Activated naive CD8-positive, alpha-beta T cell treated with anti-CD3 and anti-CD28 coated beads, Interleukin-2, amount 50 U/mL, for 24 hours (primary cell): ENCODE results near the gene DHX29.
A peak's percentile ranks its signal among the peaks of the same experiment; 100 is the strongest.

Experiments
- ATAC-seq: fragments of 150-1000 bp; cut with Tn5 transposase; one replicate; pipeline ENCODE4 v1.10.0; 2021
- DNase-seq: peaks from one replicate; pipeline ENCODE4 v3.0.0; 2021
- H3K27ac Mint-ChIP-seq: one replicate; pipeline ENCODE4 v1.8.0; 2021; ENCODE audit warnings: mild to moderate bottlenecking, mixed read lengths
- H3K27me3 Mint-ChIP-seq: one replicate; pipeline ENCODE4 v1.8.0; 2021; ENCODE audit warnings: mixed read lengths
- H3K36me3 Mint-ChIP-seq: one replicate; pipeline ENCODE4 v1.8.0; 2021; ENCODE audit warnings: low read depth, mixed read lengths
- H3K4me1 Mint-ChIP-seq: one replicate; pipeline ENCODE4 v1.8.0; 2021; ENCODE audit warnings: mixed read lengths
- H3K4me3 Mint-ChIP-seq: one replicate; pipeline ENCODE4 v1.8.0; 2021; ENCODE audit warnings: mild to moderate bottlenecking, moderate library complexity, mixed read lengths
- H3K9me3 Mint-ChIP-seq: one replicate; pipeline ENCODE4 v1.8.0; 2021; ENCODE audit warnings: mixed read lengths

The DHX29 gene

DNA sequence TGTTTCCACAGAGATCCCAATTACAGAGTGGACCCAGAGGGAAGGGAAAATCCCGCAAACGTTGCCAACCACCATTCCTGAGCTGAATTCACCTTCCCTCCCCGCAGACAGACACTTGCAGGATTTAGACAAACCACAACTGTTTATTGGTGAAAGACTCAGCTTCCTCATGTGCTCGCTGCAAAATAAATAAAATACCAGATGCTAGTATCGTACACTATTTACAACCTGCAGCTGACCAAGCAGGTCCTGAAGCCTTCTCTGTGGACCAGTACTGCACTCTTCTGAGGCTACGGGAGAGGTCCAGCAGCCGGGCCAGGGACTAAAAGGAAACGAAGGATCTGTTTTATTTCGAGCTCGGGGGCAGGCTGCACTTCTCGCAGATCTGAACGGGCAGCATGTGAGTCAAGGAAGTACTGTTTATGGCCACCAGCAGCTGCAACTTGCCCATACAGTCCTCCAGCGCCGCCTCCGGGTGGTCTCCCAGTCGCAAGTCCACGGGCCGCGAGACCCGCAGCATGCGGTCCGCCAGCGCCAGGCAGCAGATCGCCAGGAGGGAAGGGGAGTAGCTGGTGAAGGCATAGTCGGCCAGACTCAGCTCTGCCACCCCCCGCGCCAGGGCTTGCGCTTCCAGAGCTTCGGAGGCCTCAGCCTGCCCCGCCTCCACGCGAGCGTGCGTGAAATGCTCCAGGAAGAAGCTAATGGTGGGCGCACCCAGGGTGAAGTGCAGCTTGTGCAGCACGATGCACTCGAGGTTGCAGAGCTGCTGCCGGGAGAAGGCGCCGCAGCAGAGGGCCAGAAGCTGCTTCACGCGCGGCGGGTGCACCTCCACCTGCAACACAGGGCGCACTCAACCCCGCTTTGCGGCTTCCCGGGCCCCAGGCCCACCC is 76.2 kb downstream of the DHX29 start:
- H3K27me3 Mint-ChIP-seq = peaks cover 77% of the 10 kb centered on the region
- H3K4me1 Mint-ChIP-seq = peaks cover 35% of the 10 kb centered on the region
- no peaks in the 10 kb centered on the region for H3K36me3 Mint-ChIP-seq
- no peaks in the 10 kb centered on the region for H3K9me3 Mint-ChIP-seq
- ATAC-seq = no peak
- H3K4me3 Mint-ChIP-seq = peak overlapping the region; percentile 76
- no peak overlapping the region for H3K27ac Mint-ChIP-seq
- no peak for DNase-seq

DNA sequence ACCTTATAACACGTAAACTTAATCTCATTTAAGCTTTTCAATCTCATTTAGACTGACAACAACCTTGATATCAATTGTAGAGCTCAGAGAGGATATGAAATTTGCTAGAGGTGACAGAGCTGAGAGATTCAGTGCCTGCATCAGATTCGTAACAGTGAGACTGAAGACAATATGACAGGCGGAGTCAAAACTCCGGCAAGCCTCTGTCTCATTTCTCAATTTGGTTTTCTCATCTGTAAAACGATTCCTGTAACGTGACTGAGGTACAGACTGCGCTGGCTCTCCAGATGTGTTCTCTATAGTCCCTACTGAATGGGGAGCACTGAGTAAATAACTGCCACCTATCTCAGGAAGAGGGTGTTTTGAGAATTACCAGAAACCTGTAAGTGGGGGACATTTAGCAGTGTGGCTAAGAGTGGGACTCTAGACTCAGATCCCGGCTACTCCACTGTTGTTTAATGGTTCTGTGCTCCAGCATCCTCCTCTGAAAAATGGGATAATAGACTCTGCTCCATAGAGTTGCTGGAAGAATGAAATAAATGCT is 77.3 kb downstream of the DHX29 start:
- H3K27ac Mint-ChIP-seq = no peak overlapping the region
- H3K4me3 Mint-ChIP-seq = no peak overlapping the region

DNA sequence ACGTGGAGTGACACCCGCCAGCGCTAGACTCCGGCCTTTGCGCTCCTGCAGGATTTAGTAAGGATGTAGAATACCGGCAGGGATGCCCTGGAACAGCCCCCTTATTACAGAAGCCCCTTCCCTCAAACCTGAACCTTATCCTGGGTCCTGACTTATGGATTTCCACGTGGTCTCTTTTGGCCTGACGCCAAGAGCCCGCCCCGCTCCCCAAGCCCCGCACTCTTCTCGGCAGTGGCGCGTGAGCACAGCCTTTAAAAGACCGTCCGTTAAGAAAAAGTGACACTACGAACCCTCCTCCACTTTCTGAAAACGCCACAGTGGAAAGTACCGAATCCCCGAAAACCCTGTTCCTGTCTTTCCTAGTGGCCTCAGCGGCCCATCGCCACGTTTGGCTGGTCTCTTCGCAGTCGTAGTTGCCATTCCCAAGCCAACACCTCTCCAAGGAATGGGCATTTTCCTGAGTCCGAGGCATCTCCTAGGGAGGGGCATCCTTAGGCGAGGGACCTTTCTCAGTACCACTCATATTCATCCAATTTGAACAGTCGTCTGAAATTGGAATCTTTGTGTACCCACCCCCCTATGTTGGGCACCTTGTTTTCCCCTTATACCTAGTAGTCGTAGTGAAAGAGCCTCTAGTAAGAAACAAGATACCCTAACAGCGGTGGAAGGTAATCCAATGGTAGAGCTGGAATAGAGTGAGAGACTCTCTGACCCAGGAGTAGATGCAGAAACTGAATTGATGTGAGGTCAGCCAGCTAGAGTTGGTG is 79.6 kb downstream of the DHX29 start:
- peaks cover 42% of the 10 kb centered on the region for H3K4me1 Mint-ChIP-seq
- DNase-seq (no peak), ATAC-seq (no peak)
- H3K9me3 Mint-ChIP-seq = no peaks in the 10 kb centered on the region
- H3K4me3 Mint-ChIP-seq = peak overlapping the region; percentile 72
- H3K27me3 Mint-ChIP-seq = peaks cover 89% of the 10 kb centered on the region
- H3K27ac Mint-ChIP-seq = peak overlapping the region; percentile 31
- no peaks in the 10 kb centered on the region for H3K36me3 Mint-ChIP-seq

More for the DNA sequence above, 77.3 kb downstream of the DHX29 start:
- Mint-ChIP-seq H3K9me3 (no peaks in the 10 kb centered on the region), H3K27me3 (peaks cover 83% of the 10 kb centered on the region), H3K4me1 (peaks cover 38% of the 10 kb centered on the region), H3K36me3 (no peaks in the 10 kb centered on the region)
- ATAC-seq = no peak
- DNase-seq = no peak

DNA sequence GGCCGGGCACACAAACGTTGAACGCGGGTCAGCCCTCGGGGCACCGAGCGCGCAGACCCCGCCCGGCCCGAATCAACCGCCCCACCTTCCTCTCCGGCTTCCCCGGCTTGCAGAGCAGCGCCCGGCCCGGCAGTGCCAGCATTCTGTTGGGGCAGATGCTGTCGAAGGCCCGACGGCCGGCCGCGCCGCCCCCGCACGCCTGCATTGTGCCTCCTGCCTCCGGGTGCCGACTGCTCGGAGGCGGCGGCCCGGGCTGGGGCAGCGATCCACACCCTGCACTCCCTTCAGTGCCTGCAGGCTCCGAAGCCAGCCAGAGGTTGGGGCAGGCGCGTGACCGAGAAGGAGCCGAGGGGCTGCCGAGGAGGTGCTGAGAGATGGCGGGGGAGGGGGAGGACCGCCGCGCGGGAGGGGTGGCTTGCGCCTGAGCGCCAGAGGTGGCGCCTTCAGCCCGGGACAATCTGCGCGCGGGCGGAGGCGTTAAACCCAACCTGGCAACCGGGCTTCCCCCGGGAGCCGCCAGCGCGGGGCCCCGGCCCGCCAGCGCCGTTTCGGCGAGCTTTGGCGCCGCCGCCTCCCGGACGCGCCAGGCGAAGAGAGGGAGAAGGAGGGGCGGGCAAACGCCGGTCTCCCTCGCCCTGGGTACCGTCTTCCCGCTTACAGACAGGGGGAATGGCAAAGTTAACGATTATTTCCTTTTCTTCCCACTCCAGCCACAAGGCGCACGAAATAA is 80.4 kb downstream of the DHX29 start, which contains the start of gene MCIDAS:
MCIDAS (minus strand) TSS at position 382 of the 730 bp plus-strand sequence; CDS start at position 205, 177 bp downstream.
- Mint-ChIP-seq H3K27ac (peak within 1 kb of the TSS; percentile 31), H3K36me3 (no peaks in the 10 kb centered on the region), H3K9me3 (no peaks in the 10 kb centered on the region), H3K4me3 (peak within 1 kb of the TSS; percentile 72), H3K4me1 (peaks cover 41% of the 10 kb centered on the region), H3K27me3 (peaks cover 89% of the 10 kb centered on the region)
- DNase-seq (peak; percentile 75), ATAC-seq (peak; percentile 58)

DNA sequence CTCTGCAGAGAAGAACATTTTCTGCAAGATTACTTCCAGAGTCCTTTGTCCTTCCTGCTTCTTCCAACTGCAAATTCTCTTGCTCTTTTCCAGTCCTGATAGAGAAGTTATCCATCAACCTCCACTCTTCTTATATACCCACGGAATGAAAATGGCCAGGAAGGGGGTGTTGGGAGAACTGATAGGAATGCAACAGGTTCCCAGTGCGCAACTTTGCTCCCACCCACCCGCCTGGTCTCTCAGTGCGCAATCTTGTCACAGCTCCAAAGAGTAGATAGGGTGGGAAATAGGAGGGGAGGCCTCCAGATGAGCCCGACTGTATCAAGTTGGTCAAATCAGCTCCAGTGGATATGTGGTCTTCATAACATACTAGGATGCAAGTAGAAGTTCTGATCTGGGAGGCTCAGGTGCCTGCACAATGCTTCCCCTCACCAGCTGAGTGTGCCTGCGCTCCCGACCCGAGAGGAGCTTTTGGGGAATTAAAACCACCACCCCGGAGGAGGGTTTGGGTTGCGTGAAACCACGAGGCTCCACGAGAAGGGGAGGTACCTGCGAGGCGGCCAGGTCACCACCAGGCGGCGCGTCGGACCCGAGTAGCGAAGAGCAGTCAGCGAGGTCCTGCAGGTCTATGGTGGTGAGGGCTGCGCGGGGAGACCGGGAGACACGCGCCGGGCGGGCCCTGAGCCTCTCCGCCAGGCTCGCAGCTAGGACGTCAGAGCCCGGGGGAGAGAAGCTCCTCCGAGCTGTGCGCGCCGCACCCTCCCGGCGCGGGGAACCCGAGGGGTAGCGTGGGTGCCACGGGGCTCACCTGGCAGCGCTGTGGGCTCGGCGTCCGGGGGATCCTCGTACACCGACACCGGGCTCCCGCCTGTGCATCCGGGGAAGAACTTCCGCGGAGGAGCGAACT is 81.2 kb downstream of the DHX29 start:
- peak; percentile 85 for DNase-seq
- ATAC-seq = peak; percentile 73
- Mint-ChIP-seq H3K4me1 (peaks cover 34% of the 10 kb centered on the region), H3K27ac (no peak overlapping the region), H3K4me3 (peak overlapping the region; percentile 53), H3K9me3 (no peaks in the 10 kb centered on the region), H3K27me3 (peaks cover 87% of the 10 kb centered on the region), H3K36me3 (no peaks in the 10 kb centered on the region)

DNA sequence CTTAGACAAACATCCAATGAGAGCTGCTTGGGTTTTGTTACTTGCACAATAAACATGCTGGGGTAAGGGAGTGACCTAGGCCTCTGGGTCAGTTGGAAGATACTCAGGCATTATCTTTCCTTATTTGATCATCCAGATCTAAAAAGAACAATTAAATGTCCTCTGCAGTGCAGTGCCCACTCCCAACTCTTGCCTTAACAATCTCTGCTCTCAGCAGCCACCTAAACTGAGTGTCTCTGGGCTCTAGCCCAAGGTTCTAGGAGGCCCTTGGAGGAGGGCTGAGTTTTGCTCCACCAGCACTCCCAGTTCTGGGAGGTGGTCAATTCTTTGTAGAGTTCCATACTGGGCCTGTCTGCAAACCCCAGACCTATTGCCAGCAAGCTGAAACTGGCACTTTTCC is 82.1 kb downstream of the DHX29 start:
- Mint-ChIP-seq H3K36me3 (no peaks in the 10 kb centered on the region), H3K27me3 (peaks cover 87% of the 10 kb centered on the region), H3K9me3 (no peaks in the 10 kb centered on the region), H3K4me1 (peaks cover 35% of the 10 kb centered on the region), H3K27ac (no peak overlapping the region), H3K4me3 (no peak overlapping the region)
- DNase-seq = no peak
- no peak for ATAC-seq

DNA sequence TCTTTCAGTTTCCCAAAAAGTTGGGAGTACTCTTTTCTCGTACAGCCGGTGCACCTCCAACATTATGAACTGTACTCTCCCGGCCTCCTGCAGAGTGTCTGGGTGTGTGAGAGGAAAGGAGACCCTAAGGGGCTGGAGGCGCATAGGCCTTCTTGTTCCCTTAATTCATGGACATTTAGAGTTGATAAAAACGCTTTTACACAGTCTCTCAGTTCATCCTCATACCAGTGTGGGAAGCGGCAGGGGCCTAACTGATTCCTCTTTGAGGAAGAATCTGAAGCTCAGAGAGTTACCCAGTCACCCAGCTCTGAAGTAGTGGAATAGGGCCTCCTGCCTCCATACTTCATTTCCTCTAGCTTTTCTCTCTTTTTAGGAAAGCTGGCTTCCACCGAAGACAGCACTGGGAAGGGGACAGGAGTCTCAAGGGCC is 83.7 kb downstream of the DHX29 start:
- peaks cover 84% of the 10 kb centered on the region for H3K27me3 Mint-ChIP-seq
- DNase-seq (no peak), ATAC-seq (no peak)
- no peaks in the 10 kb centered on the region for H3K36me3 Mint-ChIP-seq
- H3K9me3 Mint-ChIP-seq = no peaks in the 10 kb centered on the region
- no peak overlapping the region for H3K27ac Mint-ChIP-seq
- H3K4me3 Mint-ChIP-seq = peak overlapping the region; percentile 11
- H3K4me1 Mint-ChIP-seq = peaks cover 37% of the 10 kb centered on the region

DNA sequence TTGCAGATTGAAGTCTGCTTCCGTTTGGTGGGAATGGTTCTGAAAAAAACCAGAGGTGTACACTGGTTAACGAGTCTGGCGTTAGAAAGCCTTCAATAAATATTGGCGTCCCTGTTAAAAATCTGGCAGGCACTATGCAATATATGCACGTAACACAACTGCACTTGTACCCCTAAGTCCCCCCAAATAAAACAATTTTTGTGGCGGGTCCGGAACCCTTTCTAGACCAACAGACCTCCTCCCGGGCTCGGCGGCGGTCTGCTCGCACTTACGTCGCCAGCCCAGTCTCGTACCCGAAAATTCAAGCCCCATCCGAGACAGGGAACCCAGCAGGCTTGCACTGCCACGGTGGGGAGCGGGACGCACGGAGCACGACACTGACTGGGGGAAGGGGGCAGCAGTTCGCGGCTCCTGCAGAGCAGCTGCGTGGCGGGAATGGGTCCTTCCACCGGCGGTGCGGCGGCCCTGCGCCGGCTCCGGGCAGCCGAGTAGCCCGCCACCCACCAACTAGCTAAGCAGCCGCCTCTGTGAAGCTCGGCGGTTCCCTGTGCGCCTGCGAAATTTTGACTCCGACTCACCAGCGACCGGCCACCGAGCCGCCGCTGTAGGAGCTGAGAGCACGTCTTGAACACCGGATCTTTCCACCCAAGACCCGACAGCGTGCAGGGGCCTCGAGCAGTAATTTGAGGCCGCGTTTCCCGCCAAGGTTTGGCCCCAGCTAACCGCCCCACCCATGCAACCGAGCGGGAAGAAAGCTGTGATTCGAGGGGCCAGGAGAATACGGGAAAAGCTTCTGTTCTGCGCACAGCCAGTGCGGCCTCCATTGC is 84.3 kb downstream of the DHX29 start:
- Mint-ChIP-seq H3K36me3 (no peaks in the 10 kb centered on the region), H3K27me3 (peaks cover 84% of the 10 kb centered on the region), H3K9me3 (no peaks in the 10 kb centered on the region), H3K4me1 (peaks cover 37% of the 10 kb centered on the region), H3K4me3 (peak overlapping the region; percentile 16), H3K27ac (no peak overlapping the region)
- DNase-seq (no peak), ATAC-seq (no peak)

DNA sequence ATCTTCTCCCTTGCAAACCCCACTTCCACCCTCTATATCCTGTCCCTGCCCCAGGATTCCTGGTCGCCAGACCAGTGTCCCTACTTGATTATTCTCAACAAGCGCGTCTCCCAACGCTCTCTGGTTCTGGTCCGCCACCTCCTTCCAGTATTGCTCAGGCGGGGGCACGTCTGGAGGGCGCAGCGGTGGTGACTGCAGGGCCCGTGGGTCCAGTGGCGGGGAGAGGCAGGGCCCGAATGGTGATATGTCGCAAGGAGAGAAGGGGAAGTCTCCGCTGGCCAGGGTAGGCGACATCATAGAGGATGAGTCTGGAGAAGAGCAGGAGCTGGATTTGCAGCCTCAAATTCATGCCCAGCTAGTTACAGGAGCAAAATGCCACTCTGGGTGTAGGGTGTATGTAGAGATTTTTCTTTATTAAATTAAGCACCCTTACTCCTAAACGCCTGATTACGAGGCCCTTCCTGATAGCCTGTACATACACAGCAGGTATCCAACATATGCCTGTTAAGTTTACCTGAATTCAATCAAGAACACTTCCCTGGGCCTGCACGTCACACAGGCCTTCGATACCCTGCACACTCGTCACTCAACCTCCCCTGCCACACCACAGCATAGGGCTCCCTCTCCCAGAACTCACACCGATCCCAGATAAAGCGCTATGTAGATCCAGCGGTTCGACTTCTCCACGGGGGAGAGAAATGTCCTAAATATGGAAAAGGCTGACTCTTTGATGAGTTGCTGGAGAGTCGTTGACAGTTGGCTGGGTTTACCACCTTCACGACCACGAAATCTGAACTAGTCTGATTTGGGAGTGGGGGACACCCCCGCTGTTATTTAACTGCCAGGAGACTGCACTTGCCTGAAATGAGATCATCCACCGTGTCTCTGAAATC is 85.2 kb downstream of the DHX29 start:
- Mint-ChIP-seq H3K4me3 (peak overlapping the region; percentile 16), H3K27ac (no peak overlapping the region)
- no peak for DNase-seq

DNA sequence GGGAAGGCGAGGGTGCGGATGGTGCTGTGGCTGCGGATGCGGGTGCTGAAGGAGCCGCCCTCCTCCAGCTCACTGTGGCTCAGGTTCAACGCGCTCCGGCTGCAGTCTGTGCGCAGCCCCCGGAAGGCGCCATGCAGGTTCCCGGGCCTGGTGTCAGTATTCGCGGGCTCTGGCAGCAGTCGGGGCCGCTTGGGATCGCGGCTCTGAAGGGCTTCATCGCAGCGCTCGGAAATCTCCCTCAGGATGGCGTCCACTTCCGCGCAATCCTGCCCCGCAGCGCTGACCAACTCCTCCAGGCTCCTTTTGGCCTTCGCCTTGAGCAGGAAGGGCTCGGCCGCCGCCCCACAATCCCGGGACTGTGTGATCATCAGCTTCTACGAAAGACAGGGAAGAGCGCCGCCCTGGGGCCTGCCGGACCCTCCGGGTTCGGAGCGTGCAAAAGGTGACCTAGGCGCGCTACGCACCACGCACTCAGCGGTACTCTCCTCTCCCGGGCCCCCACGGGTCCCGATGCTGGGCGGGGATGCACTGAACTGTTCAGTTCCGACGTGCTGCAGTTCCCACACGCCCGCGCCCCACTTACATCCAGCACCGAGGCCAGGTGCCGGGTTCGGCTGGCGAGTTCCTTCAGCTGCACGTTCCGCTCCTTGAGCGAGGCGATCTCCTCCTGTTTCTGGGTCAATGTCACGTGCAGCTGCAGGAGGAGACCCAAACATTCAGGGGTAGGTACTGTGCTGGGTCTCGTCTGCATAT is 86.9 kb downstream of the DHX29 start:
- peaks cover 74% of the 10 kb centered on the region for H3K27me3 Mint-ChIP-seq
- peak overlapping the region; percentile 66 for H3K4me3 Mint-ChIP-seq
- H3K36me3 Mint-ChIP-seq = no peaks in the 10 kb centered on the region
- no peak for DNase-seq
- H3K4me1 Mint-ChIP-seq = peaks cover 27% of the 10 kb centered on the region
- no peaks in the 10 kb centered on the region for H3K9me3 Mint-ChIP-seq
- ATAC-seq = peak; percentile 37
- H3K27ac Mint-ChIP-seq = no peak overlapping the region

More for the DNA sequence above, 85.2 kb downstream of the DHX29 start:
- Mint-ChIP-seq H3K36me3 (no peaks in the 10 kb centered on the region), H3K27me3 (peaks cover 79% of the 10 kb centered on the region), H3K9me3 (no peaks in the 10 kb centered on the region), H3K4me1 (peaks cover 31% of the 10 kb centered on the region)
- ATAC-seq = no peak

DNA sequence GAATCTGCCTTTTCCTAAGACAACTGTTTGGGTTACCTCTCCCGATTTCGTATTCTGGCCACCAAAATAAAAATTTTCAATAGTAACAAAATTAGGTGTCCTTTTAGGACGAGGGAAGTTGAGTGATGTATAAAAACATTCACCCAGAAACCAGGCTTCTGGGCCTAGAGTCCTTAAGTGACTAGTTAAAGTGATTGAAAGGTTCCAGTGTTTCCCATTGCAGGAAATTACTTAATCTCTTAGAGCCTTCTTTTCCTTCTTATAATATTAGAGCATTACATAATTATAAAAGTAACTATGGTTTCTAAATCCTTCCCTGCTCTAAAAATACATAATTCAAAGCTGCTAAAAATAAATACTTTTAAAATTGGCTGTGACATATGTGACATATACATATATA is 87.7 kb downstream of the DHX29 start:
- H3K36me3 Mint-ChIP-seq = no peaks in the 10 kb centered on the region
- peaks cover 70% of the 10 kb centered on the region for H3K27me3 Mint-ChIP-seq
- DNase-seq = no peak
- ATAC-seq = no peak
- H3K27ac Mint-ChIP-seq = no peak overlapping the region
- H3K4me3 Mint-ChIP-seq = no peak overlapping the region
- peaks cover 27% of the 10 kb centered on the region for H3K4me1 Mint-ChIP-seq
- H3K9me3 Mint-ChIP-seq = no peaks in the 10 kb centered on the region
